Ishikawa (cell line): ENCODE data around the gene FARS2.

Source experiments
- CEBPB ChIP-seq: IDR thresholded peaks from 2 replicates; pipeline ENCODE4 v1.6.1; 2012
- CREB1 ChIP-seq: IDR thresholded peaks from 2 replicates; pipeline ENCODE4 v1.6.1; 2012; ENCODE audit warnings: low read depth
- EGR1 ChIP-seq: IDR thresholded peaks from 2 replicates; pipeline ENCODE4 v1.6.1; 2012
- EP300 ChIP-seq: IDR thresholded peaks from 2 replicates; pipeline ENCODE4 v1.6.1; 2012; ENCODE audit warnings: borderline replicate concordance
- FOXM1 ChIP-seq: IDR thresholded peaks from 2 replicates; pipeline ENCODE4 v1.6.1; 2012; ENCODE audit warnings: low read depth, borderline replicate concordance
- MAX ChIP-seq: IDR thresholded peaks from 2 replicates; pipeline ENCODE4 v1.6.1; 2012
- NFIC ChIP-seq: IDR thresholded peaks from 2 replicates; pipeline ENCODE4 v1.6.1; 2012
- RAD21 ChIP-seq: IDR thresholded peaks from 2 replicates; pipeline ENCODE4 v1.6.1; 2012; ENCODE audit warnings: low read depth
- REST ChIP-seq: IDR thresholded peaks from 2 replicates; pipeline ENCODE4 v1.6.1; 2012; ENCODE audit warnings: low read depth, mild to moderate bottlenecking
- TAF1 ChIP-seq: IDR thresholded peaks from 2 replicates; pipeline ENCODE4 v1.6.1; 2012; ENCODE audit warnings: low read depth, mild to moderate bottlenecking
- TCF12 ChIP-seq: IDR thresholded peaks from 2 replicates; pipeline ENCODE4 v1.6.1; 2012; ENCODE audit warnings: low read depth
- TEAD4 ChIP-seq: IDR thresholded peaks from 2 replicates; pipeline ENCODE4 v1.6.1; 2012
- USF1 ChIP-seq: IDR thresholded peaks from 2 replicates; pipeline ENCODE4 v1.6.1; 2012
- YY1 ChIP-seq: IDR thresholded peaks from 2 replicates; pipeline ENCODE4 v1.6.1; 2012; ENCODE audit warnings: low read depth
- ZBTB7A ChIP-seq: IDR thresholded peaks from 2 replicates; pipeline ENCODE4 v1.6.1; 2012; ENCODE audit warnings: low read depth

FARS2 gene

GRCh38 chr6:5529015-5529414, 267.7 kb downstream of the FARS2 start:
- TF ChIP-seq EP300 (no peak), ZBTB7A (no peak), RAD21 (no peak), TEAD4 (no peak), CEBPB (no peak), CREB1 (no peak), TAF1 (no peak), TCF12 (no peak), USF1 (no peak), FOXM1 (no peak), MAX (no peak), YY1 (no peak), NFIC (no peak), REST (no peak), EGR1 (no peak)

- no peak for TF ChIP-seq USF1
- no peak for TF ChIP-seq TAF1
- TF ChIP-seq MAX: no peak
- TF ChIP-seq TCF12: no peak
- no peak for TF ChIP-seq RAD21
- TF ChIP-seq EGR1: no peak
- no peak for TF ChIP-seq TEAD4
- no peak for TF ChIP-seq ZBTB7A
- no peak for TF ChIP-seq FOXM1
- no peak for TF ChIP-seq NFIC
- no peak for TF ChIP-seq REST
Observed at GRCh38 chr6:5529733-5530132, 268.4 kb downstream of the FARS2 start.

- TF ChIP-seq USF1 (no peak), REST (no peak), FOXM1 (no peak), CEBPB (no peak), EGR1 (no peak), TAF1 (no peak), NFIC (no peak), MAX (no peak), RAD21 (no peak), YY1 (no peak), EP300 (no peak), TEAD4 (no peak), CREB1 (no peak), ZBTB7A (no peak), TCF12 (no peak)
Observed at GRCh38 chr6:5531161-5531560, 269.8 kb downstream of the FARS2 start.

GRCh38 chr6:5531853-5532375, 270.6 kb downstream of the FARS2 start:
- TF ChIP-seq EP300: no peak
- no peak for TF ChIP-seq RAD21
- TF ChIP-seq NFIC: no peak
- no peak for TF ChIP-seq TAF1
